ENCODE data around the gene SLC24A3.
"Not testable (repeated sequence)": the region's sequence is repeated elsewhere in the genome, so short reads cannot be mapped to it uniquely, and the experiment has no call there.

Gene SLC24A3

GRCh38 chr20:19677336-19677735 lies 464.9 kb downstream of the SLC24A3 start:
- 87 to 94% methylated on average over 2 to 4 of the region's 5 CpGs for WGBS, 2 experiments (ENCODE audit: insufficient coverage in 2 of 2)
- Histone ChIP-seq H3K27ac (ENCODE audit: low read depth, low read length, severe bottlenecking) (no peak overlapping the region), H3K9me3 (ENCODE audit: control insufficient read depth, low read length) (no peaks in the 10 kb centered on the region), H3K4me1 (ENCODE audit: control insufficient read depth, insufficient read depth, low read length, poor library complexity, severe bottlenecking) (no peaks in the 10 kb centered on the region), H3K36me3 (ENCODE audit: control insufficient read depth, insufficient read depth, low read length) (no peaks in the 10 kb centered on the region), H3K4me3 (ENCODE audit: extremely low read depth, insufficient read depth, low read length, poor library complexity, severe bottlenecking) (no peak overlapping the region)

- H3K27ac ChIP-seq (ENCODE audit: low read depth, low read length, severe bottlenecking); H3K9me3 ChIP-seq (ENCODE audit: control insufficient read depth, low read length); H3K4me1 ChIP-seq (ENCODE audit: control insufficient read depth, insufficient read depth, low read length, poor library complexity, severe bottlenecking); H3K36me3 ChIP-seq (ENCODE audit: control insufficient read depth, insufficient read depth, low read length); H3K4me3 ChIP-seq (ENCODE audit: extremely low read depth, insufficient read depth, low read length, poor library complexity, severe bottlenecking): not testable (repeated sequence)
- WGBS, 2 experiments (ENCODE audit: insufficient coverage in 2 of 2) = 94 to 100% methylated on average over 8 to 18 of the region's 38 CpGs
These were observed 466.1 kb downstream of the SLC24A3 start for GRCh38 chr20:19678591-19678990.

DNA sequence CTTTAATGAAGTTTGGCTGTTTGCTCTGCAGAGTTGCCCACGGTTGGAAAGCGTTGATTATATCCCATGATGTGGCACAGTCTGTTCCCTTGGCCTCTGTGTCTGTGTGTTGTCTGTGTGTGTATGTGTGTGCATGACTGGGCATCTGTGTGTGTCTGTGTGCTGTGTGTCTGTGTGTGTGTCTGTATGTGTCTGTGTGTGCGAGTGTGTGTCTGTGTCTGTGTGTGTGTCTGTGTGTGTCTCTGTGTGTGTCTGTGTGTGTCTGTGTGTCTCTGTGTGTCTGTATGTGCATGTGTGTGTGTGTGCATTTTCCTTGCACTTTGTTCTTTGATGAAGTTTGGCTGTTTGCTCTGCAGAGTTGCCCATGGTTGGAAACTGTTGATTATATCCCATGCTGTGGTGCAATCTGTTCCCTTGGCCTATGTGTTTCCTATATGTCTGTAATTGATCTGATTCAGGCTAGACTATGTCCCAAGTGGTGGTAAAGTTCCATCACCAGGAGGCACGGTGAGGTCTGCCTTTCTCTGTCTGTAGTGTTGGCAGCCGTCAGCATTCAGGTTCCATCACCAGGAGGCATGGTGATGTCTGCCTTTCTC lies 467.6 kb downstream of the SLC24A3 start:
- no peaks in the 10 kb centered on the region for H3K4me1 ChIP-seq (ENCODE audit: control insufficient read depth, insufficient read depth, low read length, poor library complexity, severe bottlenecking)
- H3K27ac ChIP-seq (ENCODE audit: low read depth, low read length, severe bottlenecking) = no peak overlapping the region
- WGBS, 2 experiments (ENCODE audit: insufficient coverage in 2 of 2) = 89 to 94% methylated on average over 4 to 5 of the region's 5 CpGs
- H3K36me3 ChIP-seq (ENCODE audit: control insufficient read depth, insufficient read depth, low read length) = no peaks in the 10 kb centered on the region
- peaks cover 2% of the 10 kb centered on the region for H3K9me3 ChIP-seq (ENCODE audit: control insufficient read depth, low read length)
- H3K4me3 ChIP-seq (ENCODE audit: extremely low read depth, insufficient read depth, low read length, poor library complexity, severe bottlenecking) = no peak overlapping the region

DNA sequence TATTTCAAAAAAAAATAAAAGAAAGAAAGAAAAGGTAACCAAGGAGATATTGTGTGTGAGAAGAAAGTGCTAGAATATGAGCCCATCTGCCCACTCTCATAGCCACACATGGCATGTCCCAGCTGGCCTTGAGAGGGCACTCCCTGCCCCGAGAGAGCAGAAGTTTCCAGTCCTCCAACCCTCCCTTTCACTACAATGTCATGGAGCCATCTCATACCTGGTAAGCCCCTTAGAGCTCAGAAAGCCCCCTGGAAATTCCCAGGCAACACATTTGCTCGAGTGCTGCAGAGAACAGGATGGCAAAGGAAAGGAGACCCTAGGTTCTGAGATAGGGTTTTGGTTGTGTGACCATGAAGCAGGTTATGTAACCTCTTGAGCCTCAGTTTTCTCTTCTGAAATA lies 469.8 kb downstream of the SLC24A3 start:
- H3K4me3 ChIP-seq (ENCODE audit: extremely low read depth, insufficient read depth, low read length, poor library complexity, severe bottlenecking) = no peak overlapping the region
- no peaks in the 10 kb centered on the region for H3K4me1 ChIP-seq (ENCODE audit: control insufficient read depth, insufficient read depth, low read length, poor library complexity, severe bottlenecking)
- H3K27ac ChIP-seq (ENCODE audit: low read depth, low read length, severe bottlenecking) = no peak overlapping the region
- WGBS, 2 experiments (ENCODE audit: insufficient coverage in 2 of 2) = 67 to 76% methylated on average over 1 to 2 of the region's 2 CpGs
- H3K36me3 ChIP-seq (ENCODE audit: control insufficient read depth, insufficient read depth, low read length) = no peaks in the 10 kb centered on the region
- H3K9me3 ChIP-seq (ENCODE audit: control insufficient read depth, low read length) = peaks cover 9% of the 10 kb centered on the region

- Histone ChIP-seq H3K27ac (ENCODE audit: low read depth, low read length, severe bottlenecking) (no peak overlapping the region), H3K4me3 (ENCODE audit: extremely low read depth, insufficient read depth, low read length, poor library complexity, severe bottlenecking) (no peak overlapping the region), H3K9me3 (ENCODE audit: control insufficient read depth, low read length) (peaks cover 9% of the 10 kb centered on the region), H3K36me3 (ENCODE audit: control insufficient read depth, insufficient read depth, low read length) (no peaks in the 10 kb centered on the region), H3K4me1 (ENCODE audit: control insufficient read depth, insufficient read depth, low read length, poor library complexity, severe bottlenecking) (no peaks in the 10 kb centered on the region)
- WGBS, 2 experiments (ENCODE audit: insufficient coverage in 2 of 2) = 84 to 100% methylated on average over 2 of the region's 3 CpGs
These were observed 470.7 kb downstream of the SLC24A3 start for GRCh38 chr20:19683188-19683587.

GRCh38 chr20:19683822-19684221 lies 471.4 kb downstream of the SLC24A3 start:
- Histone ChIP-seq H3K27ac (ENCODE audit: low read depth, low read length, severe bottlenecking) (no peak overlapping the region), H3K4me1 (ENCODE audit: control insufficient read depth, insufficient read depth, low read length, poor library complexity, severe bottlenecking) (no peaks in the 10 kb centered on the region), H3K9me3 (ENCODE audit: control insufficient read depth, low read length) (peaks cover 9% of the 10 kb centered on the region), H3K36me3 (ENCODE audit: control insufficient read depth, insufficient read depth, low read length) (no peaks in the 10 kb centered on the region), H3K4me3 (ENCODE audit: extremely low read depth, insufficient read depth, low read length, poor library complexity, severe bottlenecking) (no peak overlapping the region)
- WGBS, 2 experiments (ENCODE audit: insufficient coverage in 2 of 2) = 85% methylated on average over 3 of the region's 3 CpGs

DNA sequence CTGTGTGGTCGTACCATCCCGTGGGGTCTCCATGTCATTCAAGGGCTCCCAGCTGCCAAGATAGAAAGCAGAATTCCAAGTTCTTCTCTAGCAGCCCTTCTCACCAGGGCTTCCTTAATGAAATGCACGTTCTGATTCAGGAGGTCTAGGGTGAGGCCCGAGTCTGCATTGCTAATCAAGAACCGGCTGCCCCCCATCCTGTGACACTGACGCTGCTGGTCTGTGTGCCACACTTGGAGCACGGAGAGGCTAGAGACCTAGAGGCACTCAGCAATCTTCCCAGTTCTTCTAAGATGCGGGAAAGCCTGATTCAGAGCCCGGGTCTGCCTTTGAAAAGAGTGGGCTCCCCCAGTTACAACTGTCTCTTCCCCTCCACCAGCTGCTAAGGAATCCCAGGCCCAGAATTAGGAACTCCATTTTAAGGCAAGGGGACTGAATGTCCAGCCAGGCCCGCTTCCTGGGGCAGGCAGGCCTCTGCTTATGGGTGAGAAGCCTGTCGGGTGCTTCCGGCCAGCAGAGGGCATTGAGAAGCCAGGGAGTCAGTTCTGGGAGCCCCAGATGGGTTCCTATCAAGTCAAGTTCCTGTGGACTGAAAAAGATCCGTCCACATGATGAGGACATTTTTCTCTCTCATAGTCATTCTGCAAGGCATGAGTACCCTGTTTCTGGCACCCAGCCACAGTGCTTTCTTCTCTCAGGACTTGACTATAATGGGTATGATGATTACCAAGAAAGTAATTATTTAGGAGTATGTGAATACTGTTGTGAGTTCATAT lies 475.8 kb downstream of the SLC24A3 start:
- peaks cover 7% of the 10 kb centered on the region for H3K4me1 ChIP-seq (ENCODE audit: control insufficient read depth, insufficient read depth, low read length, poor library complexity, severe bottlenecking)
- H3K9me3 ChIP-seq (ENCODE audit: control insufficient read depth, low read length) = peaks cover 9% of the 10 kb centered on the region
- no peak overlapping the region for H3K4me3 ChIP-seq (ENCODE audit: extremely low read depth, insufficient read depth, low read length, poor library complexity, severe bottlenecking)
- 58 to 62% methylated on average over 10 to 12 of the region's 13 CpGs for WGBS, 2 experiments (ENCODE audit: insufficient coverage in 2 of 2)
- no peak overlapping the region for H3K27ac ChIP-seq (ENCODE audit: low read depth, low read length, severe bottlenecking)
- H3K36me3 ChIP-seq (ENCODE audit: control insufficient read depth, insufficient read depth, low read length) = no peaks in the 10 kb centered on the region

DNA sequence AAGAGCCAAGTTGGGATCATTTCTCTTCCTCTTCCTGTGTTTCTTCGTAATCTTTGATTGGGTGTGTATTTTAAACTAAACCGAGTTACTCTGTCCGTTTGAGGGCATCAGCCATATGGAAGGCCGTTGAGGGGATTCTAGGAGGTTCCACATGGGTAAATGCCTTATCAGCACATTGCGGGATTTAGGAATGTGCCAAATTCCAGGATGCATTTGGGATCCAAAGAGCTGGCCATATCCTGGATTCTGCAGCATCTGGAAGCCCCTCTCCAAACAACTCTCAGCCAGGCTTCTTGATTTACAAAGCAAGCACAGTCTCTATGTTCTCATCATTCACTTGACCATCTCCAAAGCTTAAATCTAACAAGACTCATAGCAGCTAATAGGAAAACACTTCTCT lies 478.0 kb downstream of the SLC24A3 start:
- peaks cover 7% of the 10 kb centered on the region for H3K4me1 ChIP-seq (ENCODE audit: control insufficient read depth, insufficient read depth, low read length, poor library complexity, severe bottlenecking)
- 80 to 86% methylated on average over 2 to 4 of the region's 5 CpGs for WGBS, 2 experiments (ENCODE audit: insufficient coverage in 2 of 2)
- peaks cover 5% of the 10 kb centered on the region for H3K9me3 ChIP-seq (ENCODE audit: control insufficient read depth, low read length)
- no peaks in the 10 kb centered on the region for H3K36me3 ChIP-seq (ENCODE audit: control insufficient read depth, insufficient read depth, low read length)
- no peak overlapping the region for H3K27ac ChIP-seq (ENCODE audit: low read depth, low read length, severe bottlenecking)
- no peak overlapping the region for H3K4me3 ChIP-seq (ENCODE audit: extremely low read depth, insufficient read depth, low read length, poor library complexity, severe bottlenecking)

GRCh38 chr20:19691125-19691524 lies 478.7 kb downstream of the SLC24A3 start:
- peaks cover 7% of the 10 kb centered on the region for H3K4me1 ChIP-seq (ENCODE audit: control insufficient read depth, insufficient read depth, low read length, poor library complexity, severe bottlenecking)
- H3K36me3 ChIP-seq (ENCODE audit: control insufficient read depth, insufficient read depth, low read length) = no peaks in the 10 kb centered on the region
- WGBS, 2 experiments (ENCODE audit: insufficient coverage in 2 of 2) = 91 to 94% methylated on average over 3 to 4 of the region's 5 CpGs
- no peak overlapping the region for H3K27ac ChIP-seq (ENCODE audit: low read depth, low read length, severe bottlenecking)
- peaks cover 3% of the 10 kb centered on the region for H3K9me3 ChIP-seq (ENCODE audit: control insufficient read depth, low read length)
- H3K4me3 ChIP-seq (ENCODE audit: extremely low read depth, insufficient read depth, low read length, poor library complexity, severe bottlenecking) = no peak overlapping the region

DNA sequence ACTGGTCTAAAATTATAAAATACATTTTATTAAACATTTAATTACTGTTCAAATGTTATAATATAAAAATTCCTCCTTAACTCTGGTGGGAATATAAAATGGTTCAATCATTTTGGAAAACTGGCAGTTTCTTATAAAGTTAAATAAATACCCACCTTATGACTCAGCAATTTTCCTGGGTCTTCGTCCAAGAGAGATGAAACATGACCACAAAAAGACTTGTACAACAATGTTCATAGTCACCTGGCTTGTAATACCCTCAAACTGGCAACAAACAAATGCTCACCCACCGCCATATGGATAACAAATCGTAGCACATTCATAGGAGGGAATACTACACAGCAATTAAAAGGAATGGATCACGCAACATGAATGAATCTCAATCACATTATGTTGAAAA lies 479.7 kb downstream of the SLC24A3 start:
- no peaks in the 10 kb centered on the region for H3K36me3 ChIP-seq (ENCODE audit: control insufficient read depth, insufficient read depth, low read length)
- H3K4me3 ChIP-seq (ENCODE audit: extremely low read depth, insufficient read depth, low read length, poor library complexity, severe bottlenecking) = no peak overlapping the region
- peaks cover 7% of the 10 kb centered on the region for H3K4me1 ChIP-seq (ENCODE audit: control insufficient read depth, insufficient read depth, low read length, poor library complexity, severe bottlenecking)
- H3K9me3 ChIP-seq (ENCODE audit: control insufficient read depth, low read length) = no peaks in the 10 kb centered on the region
- H3K27ac ChIP-seq (ENCODE audit: low read depth, low read length, severe bottlenecking) = no peak overlapping the region
- WGBS, 2 experiments (ENCODE audit: insufficient coverage in 2 of 2) = 93% methylated on average over 3 of the region's 4 CpGs; no CpG with 5 or more reads in 1 of the 2 experiments

DNA sequence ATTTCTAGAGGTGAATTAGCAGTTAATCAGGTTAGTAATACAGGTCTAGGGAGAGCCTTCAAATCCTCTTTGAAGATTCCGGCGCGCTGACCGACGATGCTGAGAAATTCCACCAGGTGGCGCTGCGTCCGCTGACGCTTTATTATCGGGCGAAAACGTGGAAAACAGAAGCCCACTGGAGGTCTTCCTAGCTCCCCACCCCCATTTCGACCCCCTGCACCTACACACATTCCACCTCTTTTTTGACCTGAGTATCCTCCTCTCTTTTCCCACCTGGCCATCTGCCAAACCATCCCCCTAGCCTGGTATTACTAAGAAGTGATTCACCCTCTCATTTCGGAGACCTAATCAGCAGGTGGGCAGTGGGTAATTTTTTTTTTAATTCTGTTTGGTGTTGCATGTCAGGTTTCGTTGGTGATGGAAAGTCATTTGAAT lies 480.3 kb downstream of the SLC24A3 start:
- H3K36me3 ChIP-seq (ENCODE audit: control insufficient read depth, insufficient read depth, low read length) = no peaks in the 10 kb centered on the region
- peaks cover 7% of the 10 kb centered on the region for H3K4me1 ChIP-seq (ENCODE audit: control insufficient read depth, insufficient read depth, low read length, poor library complexity, severe bottlenecking)
- H3K9me3 ChIP-seq (ENCODE audit: control insufficient read depth, low read length) = peaks cover 5% of the 10 kb centered on the region
- WGBS, 2 experiments (ENCODE audit: insufficient coverage in 2 of 2) = 11 to 14% methylated on average over 10 to 15 of the region's 15 CpGs
- H3K27ac ChIP-seq (ENCODE audit: low read depth, low read length, severe bottlenecking) = no peak overlapping the region
- no peak overlapping the region for H3K4me3 ChIP-seq (ENCODE audit: extremely low read depth, insufficient read depth, low read length, poor library complexity, severe bottlenecking)

Measured in mesodermal cell (in vitro differentiated cells).